Gastrocnemius medialis (tissue), 4 donors: ENCODE measurements around the gene SAMHD1. TPM values are rescaled to one million over a fixed set of nuclear protein-coding genes. Genes with fewer than 3 reads are reported as not detected.

Experiments used
- ATAC-seq, 2 donors: fragments of 150-250 bp; one replicate each; pipeline ENCODE4 v1.9.1; 2016
- DNase-seq, 2 donors: peaks; one replicate each; pipeline ENCODE4 v3.0.0-alpha.2; 2019
- H3K27ac ChIP-seq, 4 donors: fragments of 200-600 bp; sonication (generic); 1 replicate in 1 of 4; 2 replicates in 3 of 4; pipeline ENCODE4 v1.5.1; 2016 to 2018; ENCODE audit warnings: mild to moderate bottlenecking in 2 of 4, moderate library complexity in 1 of 4
- H3K27me3 ChIP-seq, 3 donors: fragments of 200-600 bp; sonication (generic) in 2 of 3; 1 replicate in 1 of 3; 2 replicates in 2 of 3; pipeline versions ENCODE4 v1.5.1 to v1.6.0; 2016 to 2019; ENCODE audit warnings: mild to moderate bottlenecking in 1 of 3, moderate library complexity in 1 of 3
- H3K36me3 ChIP-seq, 2 donors: fragments of 200-600 bp; sonication (generic) in 1 of 2; one replicate each; pipeline ENCODE4 v1.5.1; 2017 to 2018
- H3K4me1 ChIP-seq, 2 donors: fragments of 200-600 bp; sonication (generic) in 1 of 2; one replicate each; pipeline ENCODE4 v1.5.1; 2016 to 2017; ENCODE audit warnings: mild to moderate bottlenecking in 2 of 2
- H3K4me3 ChIP-seq, 4 donors: fragments of 200-600 bp; sonication (generic) in 3 of 4; 1 replicate in 1 of 4; 2 replicates in 3 of 4; pipeline ENCODE4 v1.5.1; 2016 to 2019; ENCODE audit warnings: mild to moderate bottlenecking in 2 of 4
- H3K9me3 ChIP-seq, 3 donors: fragments of 200-600 bp; sonication (generic) in 2 of 3; 1 replicate in 1 of 3; 2 replicates in 2 of 3; pipeline ENCODE4 v1.5.1; 2016 to 2019
- CTCF ChIP-seq, 5 experiments: fragments of 450-650 bp in 3 of 5; fragments of 200-600 bp in 2 of 5; sonication (generic) in 2 of 5; IDR thresholded peaks in 4 of 5; conservative IDR thresholded peaks in 1 of 5; 1 replicate in 4 of 5; 2 replicates in 1 of 5; pipeline ENCODE4 v1.5.1; 2016 to 2019; ENCODE audit warnings: antibody characterized with exemption in 5 of 5, mild to moderate bottlenecking in 3 of 5, moderate library complexity in 3 of 5
- POLR2A ChIP-seq, 2 donors: fragments of 450-650 bp; IDR thresholded peaks; one replicate each; pipeline ENCODE4 v1.6.1; 2017; ENCODE audit warnings: antibody characterized with exemption in 2 of 2, mild to moderate bottlenecking in 2 of 2, moderate library complexity in 2 of 2
- in situ Hi-C, 4 donors: fragments of 200-750 bp; cut with MboI; loops; one replicate each; pipeline versions ENCODE4 v1.15.0 to v1.8.0; 2017; ENCODE audit warnings: low sequenced_read_pairs in 4 of 4
- intact Hi-C: fragments of 100-400 bp; cut with DNase I; formaldehyde crosslinking; loops from one replicate; pipeline ENCODE4 v1.15.1; 2023; ENCODE audit warnings: low total_unique reads
- total RNA-seq, 4 donors: library from RNA; depleted of rRNA; stranded (reverse); fragments of >200 nt; gene quantifications; one replicate each; pipeline versions ENCODE4 v1.1.0 to v1.2.3, GENCODE V29; 2016

The SAMHD1 gene
- total RNA-seq, 4 donors from 2014 or later = 37.5 to 84.1 (median 69.4) TPM

GRCh38 chr20:36872852-36873251, 78.7 kb downstream of the SAMHD1 start:
- Histone ChIP-seq H3K4me1 (no peaks in the 10 kb centered on the region), H3K27me3 (no peaks in the 10 kb centered on the region), H3K27ac (no peak overlapping the region), H3K36me3 (no peaks in the 10 kb centered on the region), H3K9me3 (no peaks in the 10 kb centered on the region), H3K4me3 (no peak overlapping the region)
- no peak for ATAC-seq
- intact Hi-C loops = no loop called here
- DNase-seq = no peak
- in situ Hi-C loops = no loop called here
- TF ChIP-seq CTCF (IDR thresholded peaks at IDR 0.05 in 4 of 5, conservative IDR thresholded peaks at IDR 0.05 in 1 of 5) (no peak), POLR2A (IDR thresholded peaks at IDR 0.05) (no peak)

GRCh38 chr20:36871640-36872570, 79.6 kb downstream of the SAMHD1 start:
- Histone ChIP-seq H3K9me3 (no peaks in the 10 kb centered on the region), H3K27ac (no peak overlapping the region), H3K36me3 (no peaks in the 10 kb centered on the region), H3K4me3 (no peak overlapping the region), H3K4me1 (no peaks in the 10 kb centered on the region), H3K27me3 (no peaks in the 10 kb centered on the region)
- TF ChIP-seq CTCF (IDR thresholded peaks at IDR 0.05 in 4 of 5, conservative IDR thresholded peaks at IDR 0.05 in 1 of 5) (no peak), POLR2A (IDR thresholded peaks at IDR 0.05) (no peak)
- DNase-seq = no peak
- in situ Hi-C loops = no loop called here
- ATAC-seq = no peak
- intact Hi-C loops = no loop called here

- ATAC-seq (no peak), DNase-seq (no peak)
- Histone ChIP-seq H3K27me3 (no peaks in the 10 kb centered on the region), H3K27ac (no peak overlapping the region), H3K9me3 (no peaks in the 10 kb centered on the region), H3K4me1 (no peaks in the 10 kb centered on the region), H3K4me3 (no peak overlapping the region), H3K36me3 (no peaks in the 10 kb centered on the region)
- intact Hi-C loops (no loop called here), in situ Hi-C loops (no loop called here)
- TF ChIP-seq CTCF (IDR thresholded peaks at IDR 0.05 in 4 of 5, conservative IDR thresholded peaks at IDR 0.05 in 1 of 5) (no peak), POLR2A (IDR thresholded peaks at IDR 0.05) (no peak)
Observed at GRCh38 chr20:36866681-36867495, 84.6 kb downstream of the SAMHD1 start.

- intact Hi-C loops (no loop called here), in situ Hi-C loops (no loop called here)
- Histone ChIP-seq H3K4me3 (no peak overlapping the region), H3K27me3 (no peaks in the 10 kb centered on the region), H3K9me3 (no peaks in the 10 kb centered on the region), H3K36me3 (no peaks in the 10 kb centered on the region), H3K4me1 (peaks cover 0 to 7% of the 10 kb centered on the region in 2 donors), H3K27ac (no peak overlapping the region)
- TF ChIP-seq POLR2A (IDR thresholded peaks at IDR 0.05) (no peak), CTCF (IDR thresholded peaks at IDR 0.05 in 4 of 5, conservative IDR thresholded peaks at IDR 0.05 in 1 of 5) (no peak)
- DNase-seq (no peak), ATAC-seq (no peak)
Observed at GRCh38 chr20:36866164-36866563, 85.3 kb downstream of the SAMHD1 start.
